Measurements from ENCODE around the gene KERA. TPM values are rescaled to one million over a fixed set of nuclear protein-coding genes. Genes with fewer than 3 reads are reported as not detected.

KERA gene
- total and polyA plus RNA-seq, 2 of the 4 experiments (the other 2 are of a cell fraction): not detected

- dilution Hi-C loops (cut with HindIII; ENCODE audit: low sequenced_read_pairs, unreplicated experiment) (no loop called here), in situ Hi-C loops (cut with MboI; ENCODE audit: low sequenced_read_pairs) (no loop called here), intact Hi-C loops (cut with micrococcal nuclease) (no loop called here)
- no peaks in the 10 kb centered on the region; the same call in 1 of the 2 replicates for H3K9me3 ChIP-seq (ENCODE audit: control insufficient read depth, insufficient read depth, low read length)
- H3K23ac ChIP-seq (ENCODE audit: low read depth, low read length): no peak overlapping the region
- H3K4me3 ChIP-seq (ENCODE audit: insufficient read depth, low read depth, low read length): no peak overlapping the region
- H2BK120ac ChIP-seq (ENCODE audit: low read depth, low read length): peak overlapping the region; percentile 83; the same call in 1 of the 2 replicates
- peak overlapping the region; percentile 70; the same call in 1 of the 2 replicates for H3K4me2 ChIP-seq (ENCODE audit: low read depth, low read length)
- peak overlapping the region; percentile 88 for H2BK20ac ChIP-seq (ENCODE audit: low read depth, low read length)
- H3K14ac ChIP-seq (replicated peaks; ENCODE audit: low read depth, low read length): peak overlapping the region; percentile 51; the same call in 1 of the 2 replicates
- H3K79me1 ChIP-seq (ENCODE audit: low read depth in 1 of 2, low read length in 2 of 2): no peaks in the 10 kb centered on the region
- H3K4me1 ChIP-seq (ENCODE audit: control insufficient read depth, insufficient read depth, low read length): peaks cover 2% of the 10 kb centered on the region; the same call in 1 of the 2 replicates
- H2AK9ac ChIP-seq (replicated peaks; ENCODE audit: low read depth, low read length, poor library complexity): no peak overlapping the region
- peak overlapping the region; percentile 29 for H2BK5ac ChIP-seq (ENCODE audit: low read depth, low read length, poor library complexity, severe bottlenecking)
- TF ChIP-seq USF2 (IDR thresholded peaks at IDR 0.05; ENCODE audit: low read depth, low read length) (no peak), FOS (IDR thresholded peaks at IDR 0.05; ENCODE audit: low read depth, low read length) (peak; percentile 41; the same call in 1 of the 2 replicates), CTCF (conservative IDR thresholded peaks at IDR 0.05; ENCODE audit: low read depth, low read length) (no peak), NFE2L2 (IDR thresholded peaks at IDR 0.05; ENCODE audit: low read depth, low read length) (no peak), SMC3 (IDR thresholded peaks at IDR 0.05; ENCODE audit: low read depth, low read length) (no peak), BHLHE40 (IDR thresholded peaks at IDR 0.05; ENCODE audit: low read depth, low read length) (0 out of 2 replicates have a peak, but pooled peaks have one; percentile 13), MAFK (IDR thresholded peaks at IDR 0.05; ENCODE audit: low read depth, low read length) (0 out of 2 replicates have a peak, but pooled peaks have one; percentile 22), RFX5 (IDR thresholded peaks at IDR 0.05; ENCODE audit: low read depth, low read length) (0 out of 2 replicates have a peak, but pooled peaks have one; percentile 34)
- no peak overlapping the region for H2AFZ ChIP-seq (replicated peaks; ENCODE audit: low read length, poor library complexity)
- no peak overlapping the region for H4K91ac ChIP-seq (ENCODE audit: insufficient read depth, low read depth, low read length)
- no peak overlapping the region for H3K27ac ChIP-seq (ENCODE audit: insufficient read depth, low read length)
- WGBS, 2 experiments (ENCODE audit: extremely low coverage in 2 of 2, insufficient read length in 1 of 2): no CpG with 5 or more reads among the region's 1 CpG
- H3K18ac ChIP-seq (ENCODE audit: low read depth, low read length): peak overlapping the region; percentile 11; the same call in 1 of the 2 replicates
- no peak overlapping the region for H3K56ac ChIP-seq (ENCODE audit: extremely low read depth, insufficient read depth, low read length)
- H3K36me3 ChIP-seq (ENCODE audit: control insufficient read depth, insufficient read depth, low read length): no peaks in the 10 kb centered on the region
- H3K9ac ChIP-seq (ENCODE audit: low read depth, low read length): no peak overlapping the region
- H2BK15ac ChIP-seq (ENCODE audit: low read depth, low read length): peak overlapping the region; percentile 89; the same call in 1 of the 3 replicates
- H4K8ac ChIP-seq (ENCODE audit: low read depth in 2 of 2, low read length in 2 of 2): peak overlapping the region in 1 of 2 experiments; percentile 8; a peak in 1 of 4 replicates
- POLR2A ChIA-PET (ENCODE audit: unreplicated experiment): no interaction called here
- H3K4ac ChIP-seq (ENCODE audit: low read depth, low read length): peak overlapping the region; percentile 56; the same call in 1 of the 2 replicates
- H2AK5ac ChIP-seq (ENCODE audit: low read depth, low read length): peak overlapping the region; percentile 50; the same call in 1 of the 2 replicates
- CTCF ChIA-PET: interaction anchor here (1.3 kb wide), 1 partner anchor 11 kb away, joined by 3 read pairs; no protein-coding TSS in a partner anchor
- BruUV-seq (replicated peaks): no TSS peak
- peak; percentile 99 for ATAC-seq (ENCODE audit: low read depth)
- DNase-seq: peak; percentile 90
- no peaks in the 10 kb centered on the region for H3K27me3 ChIP-seq (ENCODE audit: control insufficient read depth, insufficient read depth, low read length)
- H3K9me1 ChIP-seq (ENCODE audit: insufficient read depth, low read length): no peaks in the 10 kb centered on the region
- no peak overlapping the region for H4K5ac ChIP-seq (ENCODE audit: low read depth, low read length)
- H4K20me1 ChIP-seq (ENCODE audit: insufficient read depth, low read length): no peaks in the 10 kb centered on the region
Measured at GRCh38 chr12:91023326-91024004, 34.4 kb downstream of the KERA start.

Data from IMR-90 (cell line).